Left renal cortex interstitium (tissue), 4 donors: ENCODE data around the gene MPC1. TPM values are rescaled to one million over a fixed set of nuclear protein-coding genes. Genes with fewer than 3 reads are reported as not detected.
"Not testable (repeated sequence)": the region's sequence is repeated elsewhere in the genome, so short reads cannot be mapped to it uniquely, and the experiment has no call there.

Experiments used
- DNase-seq, 4 donors: peaks; one replicate each; pipeline ENCODE4 v3.0.0-alpha.2; 2013; ENCODE audit warnings: low read depth in 4 of 4, low spot score in 2 of 4, missing footprints in 1 of 4
- polyA plus RNA-seq, 4 donors: library from polyadenylated mRNA; unstranded; fragments of 120-200 nt; gene quantifications; one replicate each; pipeline ENCODE4 v1.2.1, GENCODE V29; 2013; ENCODE audit not compliant: insufficient read length in 4 of 4

Gene MPC1
- polyA plus RNA-seq, 4 donors = 79.8 to 91.6 (median 87.2) TPM

DNA sequence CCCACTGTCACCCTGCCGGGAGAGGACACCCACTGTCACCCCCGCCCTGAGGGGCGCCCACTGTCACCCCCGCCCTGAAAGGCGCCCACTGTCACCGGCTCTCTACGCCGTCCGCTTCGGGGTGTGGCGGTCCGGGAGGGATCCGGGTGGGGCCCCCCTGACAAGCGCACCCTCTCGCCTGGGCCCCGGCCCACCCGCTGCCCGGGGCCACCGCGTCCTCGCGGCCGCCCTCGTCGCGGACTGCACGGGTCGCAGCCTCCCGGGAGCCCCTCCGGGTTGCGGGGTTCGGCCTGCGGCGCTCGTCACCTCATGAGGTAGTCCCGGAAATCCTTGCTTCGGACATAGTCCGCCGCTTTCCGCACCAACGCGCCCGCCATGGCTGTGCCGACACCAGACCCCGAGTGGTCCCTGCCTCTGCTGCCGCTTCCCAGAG is 224 bp downstream of the MPC1 start:
- DNase-seq = no peak

DNA sequence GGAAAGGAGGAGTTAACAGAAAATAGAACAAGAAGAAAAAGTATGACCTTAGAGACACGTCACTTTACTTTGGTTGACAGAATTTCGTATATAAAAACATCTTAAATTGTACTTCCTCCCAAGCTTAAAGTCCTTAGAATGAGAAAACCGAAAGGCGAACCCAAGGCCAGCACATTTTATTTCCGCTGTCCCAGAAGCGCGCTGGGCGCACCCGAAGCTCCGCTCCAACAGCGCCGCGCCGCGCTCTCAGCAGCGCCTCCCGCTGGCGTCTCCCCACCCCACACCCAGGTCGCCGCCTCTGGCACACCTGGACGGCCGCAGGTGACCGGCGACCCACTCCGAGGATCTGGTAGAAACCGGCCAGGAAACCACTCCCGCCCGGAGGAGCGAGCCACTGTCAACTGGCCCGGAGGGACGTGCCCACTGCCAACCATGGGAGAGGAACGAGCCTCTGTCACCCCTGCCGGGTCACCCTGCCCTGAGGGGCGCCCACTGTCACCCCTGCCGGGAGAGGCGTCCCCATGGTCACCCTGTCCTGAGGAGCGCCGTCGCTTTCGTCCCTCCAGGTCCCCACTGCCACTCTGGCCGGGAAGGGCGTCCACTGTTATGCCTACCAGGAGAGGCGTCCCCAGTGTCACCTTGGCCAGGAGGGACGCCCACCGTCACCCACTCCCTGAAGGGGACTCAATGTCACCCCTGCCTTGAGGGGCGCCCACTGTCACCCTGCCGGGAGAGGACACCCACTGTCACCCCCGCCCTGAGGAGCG is 824 bp downstream of the MPC1 start:
- DNase-seq = no peak

DNA sequence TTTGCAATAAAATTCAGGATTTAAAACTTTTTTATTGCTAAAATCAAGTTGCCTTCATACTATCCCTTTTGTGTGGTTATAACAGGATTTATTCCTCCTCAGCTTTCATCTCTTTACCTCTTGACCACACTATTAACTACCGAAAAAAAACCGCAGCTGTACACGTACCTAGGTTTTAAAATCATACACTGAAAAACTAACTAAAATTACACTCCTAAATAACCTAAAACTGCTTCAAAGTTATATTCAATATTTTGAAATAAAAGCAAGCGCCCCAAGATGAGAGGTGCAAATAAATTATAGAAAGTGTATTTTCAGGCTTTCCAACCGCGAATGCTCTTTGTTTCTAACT is 1.4 kb downstream of the MPC1 start:
- no peak for DNase-seq

DNA sequence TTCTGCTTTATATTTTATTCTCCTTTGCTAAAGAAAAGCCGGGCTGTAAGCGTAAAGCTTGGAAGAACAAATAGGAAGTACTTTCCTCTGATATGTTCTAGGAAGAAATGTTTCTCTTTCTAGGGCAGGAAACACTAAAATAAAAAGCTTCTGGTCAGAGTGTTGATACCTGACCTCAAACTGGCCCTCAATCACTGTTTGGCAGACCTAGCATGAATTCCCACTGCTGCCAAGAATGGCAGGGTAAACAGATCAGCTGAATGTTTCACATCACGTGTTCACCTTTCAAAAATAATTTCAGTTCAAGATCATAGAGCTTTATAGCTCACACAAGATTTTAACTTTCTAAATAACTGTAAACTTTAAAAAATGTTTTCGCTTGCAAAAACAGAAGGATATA is 2.9 kb downstream of the MPC1 start:
- DNase-seq = no peak

DNA sequence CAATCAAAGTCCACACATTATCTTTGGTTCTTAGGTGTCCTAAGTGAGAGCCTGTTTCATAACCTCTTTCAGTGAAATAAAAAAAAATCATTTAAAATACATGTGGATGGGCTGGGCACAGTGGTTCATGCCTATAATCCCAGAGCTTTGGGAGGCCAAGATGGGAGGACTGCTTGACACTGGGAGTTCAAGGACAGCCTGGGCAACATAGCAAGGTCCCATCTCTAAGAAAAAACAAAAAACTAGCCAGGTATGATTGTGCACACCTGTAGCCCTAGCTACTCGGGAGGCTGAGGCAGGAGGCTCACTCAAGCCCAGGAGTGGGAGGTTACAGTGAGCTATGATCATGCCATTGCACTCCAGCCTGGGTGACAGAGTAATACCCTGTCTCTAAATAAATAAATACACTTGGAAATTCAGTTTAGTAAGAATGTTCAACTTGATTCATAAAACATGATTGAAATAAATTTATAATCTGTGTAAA is 3.6 kb downstream of the MPC1 start:
- no peak for DNase-seq

DNA sequence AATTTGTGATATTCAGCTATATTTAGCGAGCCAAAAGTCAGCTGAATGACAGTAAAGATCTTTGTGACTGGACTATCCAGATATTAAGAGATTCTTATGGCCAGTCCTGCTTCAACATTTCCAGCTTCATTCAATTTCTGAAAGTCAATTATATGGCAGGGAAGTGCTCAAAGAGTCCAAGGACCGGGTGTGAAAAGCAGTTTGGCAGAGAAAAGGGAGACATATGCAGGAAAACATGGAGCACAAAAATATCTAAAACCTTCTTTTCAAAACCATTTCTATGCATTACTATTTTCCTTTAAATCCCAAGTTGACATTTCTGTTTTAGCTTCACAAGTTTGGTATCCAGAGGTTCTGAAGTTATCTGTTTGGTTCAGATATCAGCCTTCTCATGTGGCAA is 5.0 kb downstream of the MPC1 start:
- DNase-seq = no peak

DNA sequence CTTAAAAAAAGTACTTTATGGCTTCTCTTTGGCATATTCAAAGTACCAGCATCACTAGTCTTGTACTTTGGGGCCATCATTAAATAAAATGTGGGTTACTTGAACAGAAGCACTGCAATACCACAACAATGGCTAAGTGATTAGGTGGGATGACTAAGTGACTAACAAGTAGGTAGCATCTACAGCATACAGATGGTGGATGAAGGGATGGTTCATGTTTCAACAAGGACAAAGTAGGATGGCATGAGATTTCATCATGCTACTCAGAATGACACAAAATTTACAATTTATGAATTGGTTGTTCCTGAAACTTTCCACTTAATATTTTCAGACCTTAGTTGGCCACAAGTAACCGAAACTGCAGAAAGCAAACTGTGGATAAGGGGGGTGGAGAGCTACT is 7.7 kb downstream of the MPC1 start:
- DNase-seq = no peak

DNA sequence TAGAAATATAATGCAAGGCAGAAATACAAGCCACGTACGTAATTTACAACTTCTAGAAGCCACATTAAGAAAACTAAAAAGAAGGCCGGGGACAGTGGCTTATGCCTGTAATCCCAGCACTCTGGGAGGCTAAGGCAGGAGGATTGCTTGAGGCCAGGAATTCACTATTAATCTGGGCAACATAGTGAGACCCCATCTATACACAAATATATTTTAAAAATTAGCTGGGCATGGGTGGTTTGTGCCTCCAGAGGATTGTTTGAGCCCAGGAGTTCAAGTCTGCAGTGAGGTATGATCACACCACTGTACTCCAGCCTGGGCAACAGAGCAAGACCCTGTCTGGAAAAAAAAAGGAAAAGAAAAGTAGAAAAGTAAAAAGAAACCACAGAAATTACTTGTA is 12.3 kb downstream of the MPC1 start:
- DNase-seq = no peak

DNA sequence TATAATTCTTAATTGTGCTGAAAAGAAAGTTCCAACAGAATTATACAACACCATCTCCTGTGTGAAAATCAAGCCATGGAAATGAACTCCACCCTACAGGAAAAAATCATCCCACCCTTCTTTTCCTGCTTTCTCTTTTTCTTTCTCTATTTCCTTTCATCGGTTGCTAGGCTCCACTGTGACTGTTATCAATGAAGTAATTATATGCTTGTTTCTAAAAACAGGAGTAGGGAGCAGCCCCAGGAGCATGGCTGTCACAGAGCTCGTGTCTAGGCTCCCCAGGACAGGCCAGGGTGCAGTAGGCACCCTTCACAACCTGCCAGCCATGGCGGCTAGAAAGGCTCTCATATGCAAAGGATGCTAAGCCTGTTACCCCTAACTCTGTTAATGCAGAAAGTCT is 13.0 kb downstream of the MPC1 start:
- no peak for DNase-seq

DNA sequence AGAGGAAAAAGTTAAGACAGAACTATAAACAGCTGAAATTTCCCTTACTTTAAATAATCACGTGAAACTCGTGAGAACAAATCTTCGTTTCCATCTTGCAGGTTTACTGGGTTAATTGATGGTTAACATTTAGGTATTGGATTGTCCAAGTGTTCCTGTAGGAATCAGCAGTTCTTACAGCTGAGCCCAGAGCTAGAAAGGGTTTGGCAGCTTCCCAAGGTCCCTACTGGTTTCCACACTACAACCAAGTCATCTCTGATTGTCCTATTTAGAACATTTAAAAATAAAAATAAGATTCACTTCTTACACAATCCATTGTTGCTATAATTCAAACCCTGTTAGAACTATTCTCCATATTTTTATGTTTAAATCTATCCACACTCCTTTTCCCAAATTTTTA is 15.8 kb downstream of the MPC1 start:
- no peak for DNase-seq

DNA sequence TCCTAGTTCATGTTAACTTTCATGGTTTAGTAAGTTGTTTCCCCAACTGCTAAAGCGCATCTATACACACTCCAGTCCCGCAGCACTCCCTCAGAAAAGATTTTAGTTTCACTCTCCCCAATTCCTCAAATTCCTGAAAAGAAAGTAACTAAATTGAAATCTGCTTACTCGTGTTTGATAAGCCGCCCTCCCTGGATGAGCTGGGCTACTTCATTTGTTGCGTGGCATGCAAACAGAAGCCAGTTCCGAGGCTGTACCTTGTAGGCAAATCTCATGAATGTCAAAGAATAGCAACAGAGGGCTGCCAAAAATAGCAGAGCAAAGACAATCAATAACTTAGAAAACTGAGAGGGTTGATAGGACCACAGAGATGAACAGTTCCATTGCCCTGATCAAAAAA is 16.9 kb downstream of the MPC1 start:
- DNase-seq = no peak

DNA sequence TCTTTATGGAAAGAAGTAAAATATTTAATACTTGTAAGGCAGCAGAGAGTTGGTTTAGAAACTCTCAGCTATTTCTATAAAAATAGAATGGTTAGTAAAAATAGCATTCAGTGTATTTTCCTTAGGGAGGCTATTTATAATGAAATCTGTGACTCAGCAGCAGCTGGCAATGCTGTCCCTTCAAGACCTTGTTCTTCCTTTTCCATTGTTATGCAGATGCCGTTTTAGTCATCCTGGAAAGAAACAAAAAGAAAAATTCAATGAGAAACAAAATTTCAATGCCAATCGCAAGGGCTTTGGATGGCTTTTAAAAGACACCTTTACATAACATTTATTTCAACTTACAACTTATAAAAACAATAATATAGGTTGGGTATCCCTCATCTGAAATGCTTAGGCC is 17.5 kb downstream of the MPC1 start:
- DNase-seq = no peak

DNA sequence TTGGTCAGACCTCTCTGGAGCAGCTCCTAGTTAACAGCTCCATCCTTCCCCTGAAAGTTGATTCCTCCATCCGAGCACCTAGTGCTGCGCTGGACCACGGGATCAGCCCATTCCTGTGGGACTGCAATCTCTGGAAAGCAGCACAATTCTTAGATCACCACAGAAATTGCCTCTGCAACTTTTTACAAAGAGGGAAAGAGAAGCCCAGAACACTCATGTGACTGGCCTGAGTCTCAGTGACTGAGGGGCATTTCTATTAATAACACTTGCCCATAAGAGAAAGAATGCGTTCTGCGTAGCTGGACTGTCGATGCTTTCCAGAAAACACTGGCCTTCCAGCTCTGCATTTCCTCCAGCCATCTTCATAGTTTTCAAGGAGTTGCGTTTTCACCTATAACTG is 18.3 kb downstream of the MPC1 start:
- no peak for DNase-seq

DNA sequence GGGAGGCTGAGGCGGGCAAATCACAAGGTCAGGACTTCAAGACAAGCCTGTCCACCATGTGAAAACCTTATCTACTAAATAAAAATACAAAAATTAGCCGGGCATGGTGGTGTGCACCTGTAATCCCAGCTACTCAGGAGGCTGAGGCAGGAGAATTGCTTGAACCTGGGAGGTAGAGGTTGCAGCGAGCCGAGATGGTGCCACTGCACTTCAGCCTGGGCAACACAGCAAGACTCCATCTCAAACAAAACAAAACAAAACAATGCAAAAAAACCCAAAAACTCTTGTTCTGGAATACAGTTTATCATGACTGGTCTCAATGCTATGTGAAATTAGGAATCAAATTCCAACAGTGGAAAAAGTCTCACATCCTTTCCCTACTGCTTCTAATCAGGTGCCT is 20.3 kb downstream of the MPC1 start:
- DNase-seq = not testable (repeated sequence)

DNA sequence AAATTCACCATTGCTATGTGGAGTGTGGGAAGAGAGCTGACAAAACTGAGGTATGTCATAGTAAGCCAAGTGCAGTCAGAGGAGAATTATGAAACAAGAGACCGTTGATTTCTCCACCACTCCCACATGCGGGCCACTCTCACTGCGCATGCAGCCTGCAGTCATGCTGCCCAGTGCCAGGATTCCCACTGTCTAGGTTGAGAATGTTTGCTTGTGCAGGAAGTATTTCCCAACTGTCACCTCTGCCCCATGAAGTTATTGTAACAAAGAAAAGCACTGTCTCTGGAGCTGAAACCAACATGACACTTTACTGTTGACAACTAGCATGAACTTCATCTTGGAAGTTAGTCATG is 21.7 kb downstream of the MPC1 start:
- no peak for DNase-seq

DNA sequence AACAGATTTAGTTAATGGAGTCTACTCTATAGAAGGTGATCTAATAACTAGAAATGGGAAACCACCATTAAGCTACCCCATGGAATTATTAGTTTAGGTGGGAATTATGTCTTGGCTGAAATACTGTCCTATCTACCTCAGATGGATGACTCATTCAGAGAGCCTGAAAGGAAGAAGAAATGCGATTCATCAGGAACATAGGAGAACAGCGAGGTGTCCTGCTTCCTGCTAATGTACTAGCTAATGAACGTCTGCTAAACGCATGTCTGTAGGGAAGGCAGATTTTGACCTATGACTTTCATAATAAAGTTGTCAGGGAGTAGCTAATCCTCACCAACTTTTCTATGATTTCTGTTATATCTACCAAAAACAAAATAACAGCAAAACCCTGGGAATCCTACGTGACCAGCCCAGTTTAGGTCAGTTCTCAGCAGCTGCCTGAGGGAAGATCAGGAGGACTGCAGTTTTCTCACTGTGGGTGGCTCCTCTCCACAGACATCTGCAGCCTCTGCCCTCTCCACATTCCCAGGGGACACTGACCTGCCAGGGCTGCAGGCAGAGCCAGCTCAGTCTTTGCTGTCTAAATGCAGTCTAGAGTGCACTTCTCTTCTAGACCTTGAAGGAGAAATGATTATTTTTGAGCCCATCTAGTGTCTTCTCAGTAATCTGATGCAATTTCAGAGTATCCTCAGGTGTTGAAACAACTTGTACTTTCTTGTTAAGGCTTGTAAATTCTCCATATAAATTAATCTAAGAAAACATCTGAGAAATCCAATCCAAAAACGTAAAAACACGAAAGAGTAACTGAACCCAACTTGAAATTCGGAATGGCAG is 22.3 kb downstream of the MPC1 start:
- DNase-seq = no peak

DNA sequence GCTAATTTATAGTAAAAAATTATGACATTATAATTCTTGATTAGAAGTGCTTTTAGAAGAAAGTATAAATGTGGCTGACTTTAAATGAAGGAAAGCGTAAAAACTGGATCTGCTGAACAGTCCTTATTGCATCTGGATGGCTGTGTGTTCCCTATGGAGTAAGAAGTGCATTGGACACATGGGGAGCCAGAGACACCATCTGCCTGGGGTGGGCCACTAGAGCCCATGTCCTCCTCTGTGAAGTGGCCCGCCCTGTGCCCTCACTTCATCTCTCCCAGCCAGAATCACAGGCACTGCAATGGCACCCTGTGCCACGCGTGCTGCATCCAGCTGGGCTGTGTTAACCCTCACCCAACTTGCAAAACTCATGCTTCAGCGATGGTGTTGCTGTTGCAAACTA is 27.2 kb downstream of the MPC1 start:
- DNase-seq = no peak

DNA sequence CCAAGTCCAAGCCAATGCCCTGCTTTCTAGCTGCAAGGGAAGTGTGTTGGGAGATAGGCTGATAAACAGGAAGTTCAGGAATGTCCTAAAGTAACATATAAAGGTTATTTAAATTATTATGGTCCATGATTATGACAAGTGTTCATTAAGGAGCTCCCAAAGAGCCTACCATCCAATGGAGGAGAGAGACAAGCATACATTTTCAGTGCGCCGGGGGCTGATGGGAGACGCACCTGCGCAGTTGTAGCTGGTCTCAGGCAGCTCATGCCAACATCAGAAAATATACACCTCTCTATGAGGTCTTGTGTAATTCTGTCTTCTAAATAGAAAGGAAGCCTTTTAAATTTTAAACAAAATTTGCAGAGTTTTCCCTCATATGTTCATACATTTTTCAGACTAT is 27.8 kb downstream of the MPC1 start:
- no peak for DNase-seq

DNA sequence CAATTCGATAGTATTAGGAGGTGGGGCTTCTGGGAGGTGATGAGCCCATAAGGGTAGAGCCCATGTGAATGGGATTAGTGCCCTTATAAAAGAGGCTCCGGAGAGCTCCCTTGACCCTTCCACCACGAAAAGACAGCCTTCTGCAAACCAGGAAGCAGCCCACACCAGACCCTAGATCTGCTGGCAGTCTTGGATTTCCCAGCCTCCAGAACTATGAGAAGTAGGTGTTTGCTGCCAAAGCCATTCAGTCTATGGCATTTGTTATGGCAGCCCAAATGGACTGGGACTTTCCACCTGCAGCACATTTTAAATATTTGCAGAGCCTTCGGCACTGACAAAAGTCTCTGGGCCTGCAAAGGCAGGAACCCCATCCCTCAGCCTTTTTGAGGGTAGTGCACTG is 28.6 kb downstream of the MPC1 start:
- DNase-seq = no peak

DNA sequence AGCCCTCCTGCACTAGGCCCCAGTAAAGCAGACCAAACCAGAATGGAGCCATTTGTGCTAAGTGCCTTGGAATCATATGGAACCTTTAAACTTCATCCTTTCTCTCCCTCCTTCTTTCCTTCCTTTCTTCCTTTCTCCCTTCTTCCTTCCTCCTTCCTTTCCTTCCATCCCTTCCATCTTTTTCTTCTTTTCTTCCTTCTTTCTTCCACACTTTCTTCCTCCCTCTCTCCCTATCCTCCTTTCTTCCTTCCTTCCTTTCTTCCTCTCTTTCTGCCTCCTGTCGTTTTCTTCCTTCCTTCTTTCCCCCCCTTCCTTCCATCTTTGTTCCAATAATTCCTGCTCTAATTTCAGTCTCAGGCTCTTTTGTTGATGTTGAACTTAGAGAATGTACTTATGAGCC is 29.2 kb downstream of the MPC1 start:
- no peak for DNase-seq

DNA sequence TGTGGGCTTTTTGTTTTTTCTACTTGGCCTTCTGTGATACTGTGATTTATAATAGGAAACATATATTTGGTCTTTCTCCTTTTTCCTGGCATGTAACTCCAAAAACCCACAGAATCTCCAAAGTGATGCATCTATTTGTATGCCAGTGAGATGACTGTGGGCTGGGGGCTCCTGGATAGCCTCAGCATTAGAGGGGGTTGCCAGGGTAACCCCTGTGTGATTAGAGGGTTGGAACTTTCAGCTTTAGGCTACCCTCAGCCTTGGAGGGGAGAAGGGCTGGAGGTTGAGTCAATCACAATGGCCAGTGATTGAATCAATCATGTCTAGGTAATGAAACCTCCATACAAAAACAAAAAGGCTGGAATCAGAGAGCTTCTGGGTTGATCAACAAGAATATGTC is 29.8 kb downstream of the MPC1 start:
- no peak for DNase-seq

DNA sequence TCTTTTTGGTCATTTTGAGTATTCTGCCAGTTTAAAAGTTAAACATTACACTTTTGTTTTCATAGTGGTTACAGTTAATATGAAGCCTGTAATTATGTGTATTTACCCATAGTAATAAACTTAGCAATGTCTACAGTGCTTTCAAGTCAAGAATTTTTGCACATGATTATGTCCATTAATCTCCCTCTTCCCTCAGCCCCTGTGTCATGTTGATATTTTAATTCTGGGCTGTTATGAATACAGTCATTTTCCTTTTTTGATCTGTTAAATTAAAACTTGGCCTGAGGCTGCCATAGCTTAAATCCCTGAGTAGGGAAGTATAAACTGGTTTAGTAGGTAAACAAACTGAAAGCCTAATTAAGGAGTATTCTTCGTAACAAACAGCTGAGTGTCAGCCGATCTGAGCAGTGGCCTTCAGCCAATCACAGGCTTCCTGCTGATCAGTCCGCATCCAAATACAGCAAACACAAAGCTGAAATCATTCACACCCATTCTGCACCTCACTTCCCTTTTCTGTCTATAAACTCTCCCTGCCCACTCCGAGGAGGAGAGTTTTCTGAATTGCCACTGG is 30.9 kb downstream of the MPC1 start:
- no peak for DNase-seq
